Tibial nerve (tissue), 4 donors: ENCODE results near the gene DNAJC11.

Experiments used
- EP300 ChIP-seq, 2 donors: sonication (generic); formaldehyde crosslinking; IDR thresholded peaks; one replicate each; pipeline ENCODE4 v1.6.1; 2017; ENCODE audit warnings: antibody characterized with exemption in 2 of 2, mild to moderate bottlenecking in 1 of 2
- POLR2A ChIP-seq, 2 donors: fragments of 450-650 bp; IDR thresholded peaks; one replicate each; pipeline ENCODE4 v1.6.1; 2017; ENCODE audit warnings: antibody characterized with exemption in 2 of 2, mild to moderate bottlenecking in 2 of 2, moderate library complexity in 2 of 2
- TF ChIP-seq, protein P1 (sequence below), 5 experiments: fragments of 200-600 bp in 3 of 5; fragments of 450-650 bp in 2 of 5; sonication (generic) in 3 of 5; IDR thresholded peaks; one replicate each; pipeline ENCODE4 v1.5.1; 2016 to 2019; ENCODE audit warnings: antibody characterized with exemption in 5 of 5, mild to moderate bottlenecking in 3 of 5, moderate library complexity in 2 of 5

DNA sequence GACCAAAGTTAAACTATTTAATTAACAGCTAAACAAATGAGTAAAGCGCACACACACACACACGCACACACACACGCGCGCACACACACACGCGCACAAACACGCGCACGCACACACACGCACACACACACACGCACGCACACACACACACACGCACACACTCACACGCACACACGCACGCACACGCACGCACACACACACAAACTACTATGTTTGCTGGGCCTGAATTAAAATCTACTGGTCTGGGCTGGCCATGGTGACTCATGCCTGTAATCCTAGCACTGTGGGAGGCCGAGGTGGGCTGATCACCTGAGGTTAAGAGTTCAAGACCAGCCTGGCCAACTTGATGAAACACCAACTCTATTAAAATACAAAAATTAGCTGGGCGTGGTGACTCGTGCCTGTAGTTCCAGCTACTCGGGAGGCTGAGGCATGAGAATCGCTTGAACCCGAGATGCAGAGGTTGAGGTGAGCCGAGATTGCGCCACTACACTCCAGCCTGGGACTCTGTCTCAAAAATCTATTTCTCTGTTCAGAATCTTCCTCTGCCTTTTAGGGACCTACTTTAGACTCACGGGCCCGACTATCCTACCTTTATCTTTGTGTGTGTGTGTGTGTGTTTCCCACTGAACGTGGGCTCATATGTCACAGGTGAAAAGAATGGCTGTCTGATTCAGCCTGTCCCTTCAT lies 37.5 kb upstream of the DNAJC11 start:
- TF ChIP-seq, protein P1, sequence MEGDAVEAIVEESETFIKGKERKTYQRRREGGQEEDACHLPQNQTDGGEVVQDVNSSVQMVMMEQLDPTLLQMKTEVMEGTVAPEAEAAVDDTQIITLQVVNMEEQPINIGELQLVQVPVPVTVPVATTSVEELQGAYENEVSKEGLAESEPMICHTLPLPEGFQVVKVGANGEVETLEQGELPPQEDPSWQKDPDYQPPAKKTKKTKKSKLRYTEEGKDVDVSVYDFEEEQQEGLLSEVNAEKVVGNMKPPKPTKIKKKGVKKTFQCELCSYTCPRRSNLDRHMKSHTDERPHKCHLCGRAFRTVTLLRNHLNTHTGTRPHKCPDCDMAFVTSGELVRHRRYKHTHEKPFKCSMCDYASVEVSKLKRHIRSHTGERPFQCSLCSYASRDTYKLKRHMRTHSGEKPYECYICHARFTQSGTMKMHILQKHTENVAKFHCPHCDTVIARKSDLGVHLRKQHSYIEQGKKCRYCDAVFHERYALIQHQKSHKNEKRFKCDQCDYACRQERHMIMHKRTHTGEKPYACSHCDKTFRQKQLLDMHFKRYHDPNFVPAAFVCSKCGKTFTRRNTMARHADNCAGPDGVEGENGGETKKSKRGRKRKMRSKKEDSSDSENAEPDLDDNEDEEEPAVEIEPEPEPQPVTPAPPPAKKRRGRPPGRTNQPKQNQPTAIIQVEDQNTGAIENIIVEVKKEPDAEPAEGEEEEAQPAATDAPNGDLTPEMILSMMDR (IDR thresholded peaks at IDR 0.05), result no peak
- no peak for TF ChIP-seq EP300 (IDR thresholded peaks at IDR 0.05)
- TF ChIP-seq POLR2A (IDR thresholded peaks at IDR 0.05), result no peak
